Measurements from ENCODE around the gene CATSPER3.

CATSPER3 gene

DNA sequence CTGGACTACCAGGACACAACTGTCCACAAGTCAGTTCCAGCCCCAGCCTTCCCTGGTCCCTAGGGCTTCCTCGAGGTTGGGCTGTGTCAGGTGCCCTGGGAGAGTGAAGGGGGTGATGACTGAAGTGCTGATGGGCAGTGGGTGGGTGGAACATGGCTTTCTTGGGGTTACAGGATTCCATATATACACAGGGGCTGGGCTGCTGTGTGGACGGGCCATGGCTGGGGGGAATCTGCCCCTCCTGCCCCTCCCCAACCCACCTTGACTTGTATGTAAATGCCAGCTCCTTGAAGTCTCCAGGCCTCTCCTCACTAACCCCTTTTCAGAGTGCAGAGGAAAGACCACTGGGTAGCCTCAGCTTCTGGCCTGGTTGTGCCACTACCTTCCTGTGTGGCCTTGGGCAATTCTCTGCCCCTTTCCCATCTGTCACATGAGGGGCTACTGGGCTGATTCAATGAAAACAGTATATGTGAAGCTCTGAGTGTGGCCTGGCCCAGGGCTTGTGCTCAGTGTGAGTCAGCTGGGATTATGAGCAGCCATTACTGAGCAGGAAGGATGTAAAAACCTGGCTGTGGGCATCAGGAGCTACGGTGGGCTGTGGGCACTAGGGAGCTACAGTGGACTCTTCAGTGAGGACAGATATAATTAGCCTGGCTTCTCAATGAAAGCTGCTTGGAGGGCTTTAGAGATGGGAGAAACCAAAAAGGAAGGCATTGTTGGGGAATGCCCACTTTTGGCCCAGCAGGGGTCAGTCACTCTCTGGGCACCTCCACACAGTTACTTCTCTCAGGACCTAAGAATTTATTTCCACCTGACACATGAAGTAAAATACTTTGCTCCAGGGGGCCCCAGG is 43.0 kb downstream of the CATSPER3 start:
- no peak for DNase-seq (ENCODE audit: low spot score)

- DNase-seq (ENCODE audit: low spot score): no peak
Measured at GRCh38 chr5:135011355-135012032, 43.8 kb downstream of the CATSPER3 start.

DNA sequence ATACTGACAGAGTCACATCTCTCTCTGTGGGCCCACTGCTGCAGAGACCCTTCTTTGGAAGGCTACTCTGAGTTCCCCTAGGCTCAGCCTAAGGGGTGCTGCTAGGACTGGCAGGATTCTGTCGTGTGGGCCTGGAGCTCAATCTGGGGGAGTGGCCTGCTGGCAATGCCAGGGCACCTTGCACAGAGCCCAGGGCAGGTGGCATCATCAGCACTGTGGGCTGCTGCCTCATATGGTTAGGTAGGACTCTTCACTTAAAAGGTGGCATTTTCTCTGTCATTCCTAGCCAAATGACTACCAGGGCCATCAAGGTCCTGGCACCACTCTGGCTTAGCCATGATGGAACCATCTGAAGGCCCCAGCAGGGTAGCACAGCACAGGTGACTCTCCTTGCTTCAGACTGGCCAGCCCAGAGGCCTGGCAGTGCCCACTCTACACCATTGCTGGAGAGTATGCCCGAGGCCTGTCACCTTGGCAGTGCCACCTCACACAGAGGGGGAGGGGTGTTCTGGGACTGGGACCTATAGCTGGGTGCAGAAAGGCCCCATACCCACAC is 44.4 kb downstream of the CATSPER3 start:
- DNase-seq (ENCODE audit: low spot score): no peak

DNA sequence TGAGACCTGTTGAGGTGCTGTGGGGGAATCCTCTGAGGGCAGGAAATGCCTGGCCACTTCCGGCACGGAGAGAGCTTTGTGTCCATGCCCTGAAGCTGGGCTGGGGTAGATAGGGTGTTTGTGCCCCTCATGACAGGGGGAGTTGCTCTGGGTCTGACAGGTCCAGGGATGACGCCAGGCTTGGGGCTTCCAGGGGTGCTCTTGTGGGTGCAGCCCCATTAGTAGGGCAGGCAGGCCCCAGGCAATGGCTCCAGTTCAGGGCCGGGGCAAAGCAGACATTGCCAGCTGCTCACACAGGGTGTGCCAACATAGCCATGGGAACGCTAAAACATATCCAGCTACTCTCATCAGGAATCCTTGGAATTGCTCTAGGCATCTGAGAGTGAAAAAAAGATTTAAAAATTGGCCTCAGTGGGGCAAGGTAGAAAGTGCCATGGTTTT is 45.3 kb downstream of the CATSPER3 start:
- DNase-seq (ENCODE audit: low spot score): no peak

DNA sequence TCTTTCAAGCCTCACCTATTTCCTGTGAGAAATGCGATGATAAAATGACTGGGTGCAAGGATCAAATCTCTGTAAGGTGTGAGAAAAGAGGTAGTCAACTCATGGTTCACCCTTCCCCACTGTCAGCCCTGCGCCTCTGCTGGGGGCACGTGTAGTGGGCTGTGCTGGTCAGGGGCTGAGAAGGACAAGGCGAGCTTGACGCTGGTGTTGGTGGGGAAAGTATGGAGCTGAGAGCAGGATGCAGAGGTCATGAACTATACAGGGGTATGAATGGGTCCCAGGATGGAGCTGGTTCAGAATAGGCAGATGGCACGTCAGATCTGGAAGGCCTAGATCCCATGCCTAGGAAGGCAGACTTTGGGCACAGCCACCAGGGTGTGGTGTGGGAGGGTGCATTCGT is 45.7 kb downstream of the CATSPER3 start:
- no peak for DNase-seq (ENCODE audit: low spot score)

DNA sequence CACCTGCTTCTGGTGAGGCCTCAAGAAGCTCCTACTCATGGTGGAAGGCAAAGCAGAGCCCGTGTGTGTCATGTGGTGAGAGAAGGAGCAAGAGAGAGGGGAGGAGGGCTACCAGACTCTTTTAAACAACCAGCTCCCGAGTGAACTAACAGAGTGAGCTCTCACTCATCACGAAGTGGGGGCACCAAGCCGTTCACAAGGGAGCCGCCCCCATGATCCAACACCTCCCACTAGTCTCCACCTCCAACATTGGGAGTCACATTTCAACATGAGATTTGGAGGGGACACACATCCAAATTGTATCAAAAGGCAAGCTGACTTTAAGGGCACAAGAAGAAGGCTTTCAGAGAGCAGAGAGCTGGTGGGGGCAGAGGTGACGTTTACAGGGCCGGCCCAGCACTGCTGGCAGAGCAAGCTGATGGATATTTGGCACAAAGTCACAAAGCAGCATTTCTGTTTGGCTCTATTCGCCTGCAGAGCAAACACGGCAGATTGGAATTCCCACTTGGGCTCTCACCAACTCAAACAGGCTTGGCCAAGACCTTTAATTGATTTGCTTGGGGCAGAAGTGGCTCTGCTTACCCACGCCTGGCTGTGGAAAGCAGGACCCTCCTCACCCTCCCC is 46.4 kb downstream of the CATSPER3 start:
- DNase-seq (ENCODE audit: low spot score): no peak

DNA sequence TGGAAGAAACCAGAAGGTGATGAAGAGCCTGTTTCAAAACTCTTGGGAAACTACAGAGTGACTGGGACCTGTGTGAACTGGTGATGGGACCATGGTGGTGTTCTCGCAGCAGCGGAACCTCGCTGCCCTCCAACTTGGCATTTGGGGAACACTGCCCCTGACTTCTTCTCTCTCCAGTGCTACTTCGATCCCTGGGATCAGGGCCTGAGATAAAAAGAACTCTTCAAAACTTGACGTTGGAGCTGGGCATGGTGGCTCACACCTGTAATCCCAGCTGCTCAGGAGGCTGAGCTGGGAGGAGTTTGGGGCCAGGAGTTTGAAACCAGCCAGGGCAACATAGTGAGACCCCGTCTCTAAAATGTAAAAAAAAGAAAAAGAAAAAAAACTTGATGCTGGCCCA is 48.2 kb downstream of the CATSPER3 start:
- DNase-seq (ENCODE audit: low spot score): no peak

- DNase-seq (ENCODE audit: low spot score): no peak
Measured at GRCh38 chr5:135016861-135017290, 49.2 kb downstream of the CATSPER3 start.

DNA sequence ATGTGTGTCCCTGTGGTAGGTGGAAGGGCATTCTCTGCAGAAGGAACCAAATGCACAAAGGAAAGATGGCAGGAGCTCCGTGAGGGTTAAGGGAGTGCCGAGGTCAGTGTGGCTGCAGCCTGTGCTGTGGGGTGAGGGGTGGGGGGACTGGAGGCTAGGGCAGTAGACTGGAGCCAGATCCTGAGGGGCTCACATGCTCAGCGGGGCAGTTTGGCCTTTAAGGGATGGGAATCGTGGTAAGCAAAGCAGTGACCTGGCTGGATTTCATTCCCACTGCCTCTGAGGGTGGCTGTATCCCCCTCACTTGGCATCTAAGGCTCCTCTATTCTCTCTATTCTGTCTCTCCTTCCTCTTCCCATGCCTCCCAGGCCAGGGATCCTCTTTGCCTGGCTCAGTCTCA is 50.8 kb downstream of the CATSPER3 start:
- DNase-seq (ENCODE audit: low spot score): no peak

- DNase-seq (ENCODE audit: low spot score): no peak
Measured at GRCh38 chr5:135019314-135019713, 51.6 kb downstream of the CATSPER3 start.

GRCh38 chr5:135020111-135020895 is 52.6 kb downstream of the CATSPER3 start:
- DNase-seq (ENCODE audit: low spot score): no peak

DNA sequence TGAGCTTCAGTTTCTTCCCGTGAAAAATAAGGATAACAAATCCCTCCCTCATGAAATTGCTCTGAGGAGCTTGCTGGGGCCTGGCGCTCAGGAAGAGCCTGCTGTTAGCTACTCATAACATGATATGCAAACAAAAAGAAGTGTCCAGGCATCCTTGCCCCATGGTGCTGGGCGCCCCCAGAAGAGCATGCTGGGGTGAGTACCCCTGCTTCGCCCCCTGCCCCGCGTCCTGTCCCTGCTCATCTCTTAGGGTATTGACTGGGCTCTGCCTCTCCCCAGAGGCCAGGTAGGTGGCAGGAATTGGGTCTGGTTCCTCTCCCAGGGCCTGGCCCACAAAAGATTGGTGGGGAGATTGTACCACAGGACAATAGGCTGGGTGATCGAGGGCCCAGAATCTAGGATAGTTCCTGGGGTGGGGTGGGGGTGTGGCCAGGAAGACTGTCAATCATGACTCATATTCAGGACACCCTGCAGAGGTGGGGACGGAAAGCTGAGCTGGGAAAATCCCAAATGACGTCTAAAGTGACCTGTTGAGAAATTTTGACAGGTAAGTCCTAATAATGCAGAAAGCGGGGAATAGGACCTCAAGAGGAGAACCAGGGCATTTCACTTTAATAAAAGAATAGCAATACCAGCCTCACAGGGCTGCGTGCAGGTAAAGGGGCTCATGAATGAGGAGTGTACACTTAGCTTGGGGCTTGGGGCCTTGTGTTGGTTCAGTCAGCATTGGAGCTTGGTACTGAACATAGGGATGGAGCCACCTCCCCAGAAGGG is 57.4 kb downstream of the CATSPER3 start:
- DNase-seq (ENCODE audit: low spot score): no peak

- DNase-seq (ENCODE audit: low spot score): no peak
Measured at GRCh38 chr5:135025730-135026644, 58.3 kb downstream of the CATSPER3 start.

- no peak for DNase-seq (ENCODE audit: low spot score)
Measured at GRCh38 chr5:135026645-135027265, 59.0 kb downstream of the CATSPER3 start.

- no peak for DNase-seq (ENCODE audit: low spot score)
Measured at GRCh38 chr5:135027266-135027696, 59.6 kb downstream of the CATSPER3 start.

- DNase-seq (ENCODE audit: low spot score): no peak
Measured at GRCh38 chr5:135027697-135028615, 60.2 kb downstream of the CATSPER3 start.

DNA sequence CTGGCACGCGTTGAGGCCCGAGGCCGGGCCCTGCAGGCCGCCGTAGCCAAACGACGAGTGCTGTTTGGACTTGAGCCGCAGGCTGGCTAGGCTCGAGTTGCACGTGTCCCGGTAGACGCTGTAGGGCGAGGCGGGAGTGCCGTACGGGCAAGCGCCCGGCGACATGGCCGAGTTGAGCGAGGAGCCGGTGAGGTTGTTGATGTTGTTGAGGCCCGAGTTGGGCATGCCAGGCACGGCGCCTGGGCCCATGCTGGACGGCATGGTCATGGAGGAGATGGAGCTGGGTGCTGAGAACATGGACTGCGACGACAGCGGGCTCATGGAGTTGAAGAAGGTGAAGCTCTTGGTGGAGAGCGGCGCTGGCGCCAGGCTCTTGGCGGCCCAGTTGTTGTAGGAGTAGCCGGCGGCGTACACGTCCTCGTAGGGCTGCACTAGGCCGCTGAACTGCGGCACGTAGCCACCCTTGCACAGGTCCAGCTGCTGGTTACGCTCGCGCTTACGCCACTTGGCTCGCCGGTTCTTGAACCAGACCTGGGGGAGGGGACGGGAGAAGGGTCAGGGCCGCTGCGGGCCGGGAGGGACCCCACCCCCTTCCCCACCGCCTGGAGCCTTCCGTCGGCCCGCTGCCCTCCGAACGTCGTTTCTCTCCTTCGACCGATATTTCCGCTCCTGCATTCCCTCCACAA is 61.2 kb downstream of the CATSPER3 start:
- no peak for DNase-seq (ENCODE audit: low spot score)
